HUES64 (cell line): ENCODE results near the gene ATP5PF. TPM values are rescaled to one million over a fixed set of nuclear protein-coding genes. Genes with fewer than 3 reads are reported as not detected.
"Not testable (repeated sequence)": the region's sequence is repeated elsewhere in the genome, so short reads cannot be mapped to it uniquely, and the experiment has no call there.

Experiments
- H3K27ac ChIP-seq: 2 replicates; pipeline ENCODE4 v1.7.0; 2013; ENCODE audit warnings: low read depth, low read length, inconsistent platforms
- H3K27me3 ChIP-seq: 2 replicates; pipeline ENCODE4 v1.6.1; 2013; ENCODE audit warnings: mild to moderate bottlenecking, low read length; ENCODE audit not compliant: insufficient read depth
- H3K36me3 ChIP-seq: 2 replicates; pipeline ENCODE4 v1.6.1; 2013; ENCODE audit warnings: mild to moderate bottlenecking, low read length; ENCODE audit not compliant: insufficient read depth
- H3K4me1 ChIP-seq: 2 replicates; pipeline ENCODE4 v1.6.1; 2013; ENCODE audit warnings: mild to moderate bottlenecking, low read length, moderate library complexity; ENCODE audit not compliant: insufficient read depth
- H3K4me3 ChIP-seq: 2 replicates; pipeline ENCODE4 v1.5.1; 2013; ENCODE audit warnings: mild to moderate bottlenecking, low read length, moderate library complexity
- H3K9ac ChIP-seq: 2 replicates; pipeline ENCODE4 v1.6.1; 2013; ENCODE audit warnings: mild to moderate bottlenecking, low read depth, low read length
- H3K9me3 ChIP-seq: 2 replicates; pipeline ENCODE4 v1.6.1; 2013; ENCODE audit warnings: low read depth, low read length; ENCODE audit not compliant: insufficient read depth
- WGBS: fragments of 150-250, 120-280 bp; methylation state at CpG from one replicate; pipeline ENCODE4 v1.1.7; 2013; ENCODE audit warnings: missing lambda C conversion rate; 5-methylcytosine and 5-hydroxymethylcytosine counted together
- polyA plus RNA-seq, 2 experiments: library from polyadenylated mRNA; stranded (reverse); fragments of 50-300 nt; gene quantifications; one replicate each; pipeline ENCODE4 v1.2.3, GENCODE V29; 2013

ATP5PF gene
- 214 TPM for polyA plus RNA-seq (2013, experiment 1 of 2)
- polyA plus RNA-seq (2013, experiment 2 of 2) = 216 TPM

DNA sequence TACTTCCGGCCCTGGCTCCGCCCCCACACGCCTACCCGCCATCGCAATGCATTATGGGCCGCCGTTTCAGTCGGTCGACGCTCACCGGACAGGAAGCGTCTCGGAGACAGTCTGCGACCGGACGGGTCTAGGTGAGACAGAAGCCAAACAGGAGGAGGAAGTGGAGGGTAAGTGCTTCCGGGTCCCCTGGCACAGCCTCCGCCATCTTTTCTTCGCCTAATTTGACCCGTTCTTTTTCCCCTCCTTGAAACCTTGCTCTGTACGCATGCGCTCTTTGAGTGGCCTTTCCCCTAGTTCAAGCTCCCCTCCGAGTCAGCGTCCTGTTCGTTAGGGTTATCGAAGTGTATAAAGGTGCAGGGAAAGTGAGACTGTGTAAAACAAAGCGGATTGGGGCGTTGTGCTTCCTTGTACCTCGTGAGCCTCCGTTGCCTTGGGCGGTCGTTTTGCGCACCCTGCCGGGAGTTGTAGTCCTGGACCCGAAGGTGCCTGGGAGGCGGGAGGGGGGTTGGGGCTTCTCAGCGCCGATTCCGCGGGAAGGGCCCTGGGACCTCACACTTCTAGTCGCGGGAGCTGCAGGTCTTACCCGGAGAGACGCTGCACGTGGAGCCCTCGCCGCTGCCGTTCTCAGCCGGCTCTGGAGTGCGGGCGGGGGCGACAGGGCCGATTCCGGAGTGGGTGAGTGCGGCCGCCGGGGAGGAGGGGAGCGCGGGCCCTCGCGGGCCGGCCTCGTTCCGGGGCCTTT is at the start of gene ATP5PF, which contains the start of gene GABPA:
ATP5PF (minus strand) TSS at position 1 of the 742 bp plus-strand sequence. CDS start 5,110 bp downstream, outside the sequence.
GABPA (plus strand) TSS at position 69 of the 742 bp plus-strand sequence. CDS start 6,627 bp downstream, outside the sequence.
- no peaks in the 10 kb centered on the region for H3K27me3 ChIP-seq
- peak within 1 kb of the TSS; percentile 99 for H3K27ac ChIP-seq
- H3K9ac ChIP-seq = peak within 1 kb of the TSS; percentile 98
- under 1% methylated on average over 63 of the region's 64 CpGs for WGBS
- H3K9me3 ChIP-seq = no peaks in the 10 kb centered on the region
- peaks cover 2% of the 10 kb centered on the region for H3K36me3 ChIP-seq
- H3K4me3 ChIP-seq = peak within 1 kb of the TSS; percentile 73
- peaks cover 13% of the 10 kb centered on the region; the same call in 1 of the 2 replicates for H3K4me1 ChIP-seq

DNA sequence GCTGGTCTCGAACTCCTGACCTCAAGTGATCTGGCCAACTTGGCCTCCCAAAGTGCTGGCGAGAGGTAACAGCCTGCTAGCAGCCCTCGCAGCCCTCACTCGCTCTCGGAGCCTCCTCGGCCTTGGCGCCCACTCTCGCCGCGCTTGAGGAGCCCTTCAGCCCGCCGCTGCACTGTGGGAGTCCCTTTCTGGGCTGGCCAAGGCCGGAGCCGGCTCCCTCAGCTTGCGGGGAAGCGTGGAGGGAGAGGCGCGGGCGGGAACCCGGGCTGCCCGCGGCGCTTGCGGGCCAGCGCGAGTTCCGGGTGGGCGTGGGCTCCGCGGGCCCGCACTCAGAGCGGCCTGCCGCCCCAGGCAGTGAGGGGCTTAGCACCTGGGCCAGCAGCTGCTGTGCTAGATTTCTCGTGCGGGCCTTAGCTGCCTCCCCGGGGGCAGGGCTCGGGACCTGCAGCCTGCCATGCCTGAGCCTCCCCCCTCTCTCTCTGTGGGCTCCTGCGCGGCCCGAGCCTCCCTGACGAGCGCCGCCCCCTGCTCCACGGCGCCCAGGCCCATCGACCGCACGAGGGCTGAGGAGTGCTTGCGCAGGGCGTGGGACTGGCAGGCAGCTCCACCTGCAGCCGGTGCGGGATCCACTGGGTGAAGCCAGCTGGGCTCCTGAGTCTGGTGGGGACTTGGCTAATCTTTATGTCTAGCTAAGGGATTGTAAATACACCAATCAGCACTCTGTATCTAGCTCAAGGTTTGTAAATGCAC is 43.6 kb upstream of the ATP5PF start:
- H3K36me3 ChIP-seq, H3K9ac ChIP-seq, H3K27ac ChIP-seq, H3K4me1 ChIP-seq, H3K4me3 ChIP-seq, H3K27me3 ChIP-seq, H3K9me3 ChIP-seq: not testable (repeated sequence)
- WGBS = 96% methylated on average over 52 of the region's 52 CpGs

- Histone ChIP-seq H3K9ac (no peak overlapping the region), H3K4me3 (no peak overlapping the region), H3K27me3 (no peaks in the 10 kb centered on the region), H3K9me3 (no peaks in the 10 kb centered on the region), H3K4me1 (no peaks in the 10 kb centered on the region), H3K36me3 (no peaks in the 10 kb centered on the region), H3K27ac (no peak overlapping the region)
- 94% methylated on average over 4 of the region's 4 CpGs for whole genome bisulfite sequencing
Observed at GRCh38 chr21:25776440-25776839, 41.7 kb upstream of the ATP5PF start.

- WGBS = 93% methylated on average over 2 of the region's 2 CpGs
- Histone ChIP-seq H3K9me3 (no peaks in the 10 kb centered on the region), H3K36me3 (peaks cover 14% of the 10 kb centered on the region), H3K4me3 (no peak overlapping the region), H3K4me1 (no peaks in the 10 kb centered on the region), H3K27ac (no peak overlapping the region), H3K27me3 (no peaks in the 10 kb centered on the region), H3K9ac (no peak overlapping the region)
Observed at GRCh38 chr21:25772686-25773085, 38.0 kb upstream of the ATP5PF start.

DNA sequence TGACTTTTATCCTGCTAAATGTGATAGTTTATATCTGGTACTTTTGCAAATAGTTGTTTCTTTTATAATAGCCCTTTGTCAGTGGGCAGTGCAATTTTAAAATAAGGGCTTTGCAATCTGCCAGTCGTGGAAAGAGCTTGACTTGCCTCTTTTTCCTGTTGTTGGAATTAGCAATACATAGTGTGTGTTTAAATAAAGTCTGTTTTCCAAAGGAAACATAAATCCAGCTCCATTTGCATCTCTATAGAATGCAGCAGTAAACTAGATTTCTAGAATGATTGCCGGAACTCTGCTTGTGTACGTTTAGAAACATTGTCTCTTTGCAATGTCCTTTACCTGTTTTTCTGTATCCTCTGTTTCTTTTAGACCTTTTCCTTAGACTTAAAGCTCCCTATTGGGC is 33.2 kb upstream of the ATP5PF start:
- H3K27ac ChIP-seq = no peak overlapping the region
- no peak overlapping the region for H3K4me3 ChIP-seq
- H3K36me3 ChIP-seq = peaks cover 46% of the 10 kb centered on the region
- H3K9ac ChIP-seq = no peak overlapping the region
- H3K4me1 ChIP-seq = no peaks in the 10 kb centered on the region
- H3K9me3 ChIP-seq = no peaks in the 10 kb centered on the region
- no peaks in the 10 kb centered on the region for H3K27me3 ChIP-seq
- 93% methylated on average over 3 of the region's 3 CpGs for WGBS

GRCh38 chr21:25764065-25764464 is 29.4 kb upstream of the ATP5PF start:
- WGBS = 80% methylated on average over 3 of the region's 3 CpGs
- peaks cover 70% of the 10 kb centered on the region for H3K36me3 ChIP-seq
- H3K4me1 ChIP-seq = no peaks in the 10 kb centered on the region

DNA sequence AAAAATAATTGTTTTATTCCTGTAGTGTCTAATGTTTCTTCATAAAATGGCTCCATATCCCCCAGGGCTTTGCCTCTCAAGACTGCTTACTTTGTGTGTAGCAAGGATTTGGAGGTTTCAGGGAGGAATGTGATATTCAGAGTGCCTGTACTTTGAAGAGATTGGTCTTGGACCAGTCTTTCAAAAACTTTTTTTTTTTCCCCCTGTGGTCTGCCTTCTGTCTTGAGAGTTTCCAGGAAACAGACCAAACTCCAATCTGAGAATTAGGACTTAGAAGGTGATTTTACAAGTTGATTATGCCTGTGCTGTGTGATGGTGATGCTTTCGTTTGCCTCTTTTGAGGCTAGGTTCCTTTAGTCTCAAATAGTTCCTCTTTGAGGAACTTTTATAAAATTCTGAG is 26.0 kb upstream of the ATP5PF start:
- H3K4me1 ChIP-seq = no peaks in the 10 kb centered on the region
- H3K9ac ChIP-seq = no peak overlapping the region
- H3K4me3 ChIP-seq = no peak overlapping the region
- no peaks in the 10 kb centered on the region for H3K9me3 ChIP-seq
- H3K36me3 ChIP-seq = peaks cover 86% of the 10 kb centered on the region
- WGBS = 90% methylated on average over 1 of the region's 1 CpG
- no peaks in the 10 kb centered on the region for H3K27me3 ChIP-seq
- H3K27ac ChIP-seq = no peak overlapping the region

More at GRCh38 chr21:25764065-25764464, 29.4 kb upstream of the ATP5PF start:
- no peak overlapping the region for H3K4me3 ChIP-seq
- no peaks in the 10 kb centered on the region for H3K27me3 ChIP-seq
- no peak overlapping the region for H3K27ac ChIP-seq
- no peak overlapping the region for H3K9ac ChIP-seq
- H3K9me3 ChIP-seq = no peaks in the 10 kb centered on the region

GRCh38 chr21:25760061-25760460 is 25.4 kb upstream of the ATP5PF start:
- H3K4me3 ChIP-seq = no peak overlapping the region
- 95% methylated on average over 3 of the region's 3 CpGs for WGBS
- no peaks in the 10 kb centered on the region for H3K27me3 ChIP-seq
- H3K4me1 ChIP-seq = no peaks in the 10 kb centered on the region
- peaks cover 81% of the 10 kb centered on the region for H3K36me3 ChIP-seq
- H3K9me3 ChIP-seq = no peaks in the 10 kb centered on the region
- H3K27ac ChIP-seq = no peak overlapping the region
- H3K9ac ChIP-seq = no peak overlapping the region

DNA sequence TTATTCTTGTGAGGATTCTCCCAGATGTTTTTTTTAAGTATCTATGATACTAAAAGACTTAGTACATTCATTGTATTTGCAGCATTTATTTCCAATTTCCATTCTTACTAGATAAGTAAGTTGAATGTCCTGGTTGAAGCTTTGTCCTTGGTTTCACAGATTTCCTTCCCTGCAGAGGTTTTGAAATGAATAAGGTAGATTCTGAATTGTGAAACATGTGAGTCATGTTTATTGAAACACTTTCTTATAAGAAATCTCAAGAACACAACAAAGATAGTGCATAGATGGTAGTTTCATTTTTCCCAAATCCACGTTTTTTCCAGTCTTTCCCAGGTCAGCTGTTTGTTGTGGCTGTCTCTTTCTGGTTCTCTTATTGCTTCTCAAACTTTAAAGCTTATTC is 24.9 kb upstream of the ATP5PF start:
- H3K27ac ChIP-seq = no peak overlapping the region
- H3K27me3 ChIP-seq = no peaks in the 10 kb centered on the region
- 84% methylated on average over 1 of the region's 1 CpG for WGBS
- no peaks in the 10 kb centered on the region for H3K4me1 ChIP-seq
- H3K4me3 ChIP-seq = no peak overlapping the region
- H3K36me3 ChIP-seq = peaks cover 78% of the 10 kb centered on the region
- H3K9me3 ChIP-seq = no peaks in the 10 kb centered on the region
- H3K9ac ChIP-seq = no peak overlapping the region

GRCh38 chr21:25757531-25757930 is 22.8 kb upstream of the ATP5PF start:
- H3K9me3 ChIP-seq = no peaks in the 10 kb centered on the region
- H3K4me3 ChIP-seq = no peak overlapping the region
- H3K9ac ChIP-seq = no peak overlapping the region
- H3K27me3 ChIP-seq = no peaks in the 10 kb centered on the region
- peaks cover 68% of the 10 kb centered on the region for H3K36me3 ChIP-seq
- no peaks in the 10 kb centered on the region for H3K4me1 ChIP-seq
- H3K27ac ChIP-seq = no peak overlapping the region

DNA sequence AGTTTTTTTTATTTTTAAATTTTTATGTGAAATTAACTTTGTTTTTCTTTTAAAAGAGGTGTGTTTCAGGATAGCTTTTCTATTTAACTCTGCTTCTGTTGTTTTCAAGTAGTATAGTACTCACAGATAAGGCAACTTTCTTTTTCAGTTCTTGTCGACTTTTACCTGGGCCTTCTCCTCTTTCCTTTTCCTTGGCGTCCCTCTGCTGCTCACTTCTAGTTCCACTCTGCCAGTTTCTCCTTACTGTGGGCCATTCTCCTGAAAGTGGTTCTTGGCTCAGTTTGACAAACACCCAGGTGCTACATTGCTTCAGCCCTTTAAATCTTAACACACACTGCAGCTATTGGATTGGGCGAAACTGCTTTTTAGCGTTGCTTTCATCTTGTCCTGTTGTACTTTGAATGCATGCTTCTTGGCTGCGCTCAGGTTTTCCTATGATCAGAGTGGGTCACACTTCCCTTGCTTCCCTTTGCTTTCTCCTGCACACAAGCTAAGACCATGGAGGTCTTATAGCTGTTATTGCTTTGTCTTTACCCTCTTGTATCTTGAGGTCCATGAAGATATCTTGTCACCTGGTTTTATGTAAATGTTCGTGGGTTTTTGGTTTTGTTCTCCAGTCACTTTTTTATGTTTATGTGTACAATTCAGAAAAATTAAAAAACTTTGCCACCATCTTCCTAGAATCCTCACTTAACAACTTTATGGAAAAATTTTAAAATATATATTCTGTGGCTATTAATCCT is 21.7 kb upstream of the ATP5PF start:
- no peaks in the 10 kb centered on the region for H3K9me3 ChIP-seq
- no peak overlapping the region for H3K27ac ChIP-seq
- 94% methylated on average over 5 of the region's 6 CpGs for WGBS
- no peak overlapping the region for H3K4me3 ChIP-seq
- no peaks in the 10 kb centered on the region for H3K27me3 ChIP-seq
- H3K4me1 ChIP-seq = no peaks in the 10 kb centered on the region
- no peak overlapping the region for H3K9ac ChIP-seq
- H3K36me3 ChIP-seq = peaks cover 67% of the 10 kb centered on the region
